Activated CD4-positive, alpha-beta T cell treated with anti-CD3 and anti-CD28 coated beads, Interleukin-2, Interleukin-6, amounts not matched to agents 100 ng/mL and 50 ng/mL, durations not matched to agents 16 hours and 8 hours (primary cell): ENCODE results near the gene DAB2IP.
"Not testable (repeated sequence)": the region's sequence is repeated elsewhere in the genome, so short reads cannot be mapped to it uniquely, and the experiment has no call there.

Source experiments
- DNase-seq: peaks from one replicate; pipeline ENCODE4 v3.0.0-alpha.2; 2020

Gene DAB2IP

DNA sequence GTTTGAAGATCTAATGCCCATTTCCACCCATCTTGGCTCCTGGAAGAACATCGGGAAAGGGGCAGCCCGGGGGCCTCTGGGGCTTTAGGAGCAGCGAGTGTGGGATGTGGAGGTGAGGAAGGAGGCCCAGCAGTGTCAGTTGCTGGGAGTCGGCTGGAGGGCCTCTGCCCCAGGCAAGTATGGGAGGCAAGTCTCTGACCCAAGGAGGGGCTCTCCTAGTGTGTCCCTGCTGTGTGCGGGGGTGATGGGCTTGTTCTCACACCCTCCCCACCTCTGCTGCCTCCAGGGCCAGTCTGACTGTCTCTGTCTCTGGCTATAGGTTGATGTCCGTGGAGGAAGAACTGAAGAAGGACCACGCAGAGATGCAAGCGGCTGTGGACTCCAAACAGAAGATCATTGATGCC is 129.7 kb downstream of the DAB2IP start:
- DNase-seq = no peak

DNA sequence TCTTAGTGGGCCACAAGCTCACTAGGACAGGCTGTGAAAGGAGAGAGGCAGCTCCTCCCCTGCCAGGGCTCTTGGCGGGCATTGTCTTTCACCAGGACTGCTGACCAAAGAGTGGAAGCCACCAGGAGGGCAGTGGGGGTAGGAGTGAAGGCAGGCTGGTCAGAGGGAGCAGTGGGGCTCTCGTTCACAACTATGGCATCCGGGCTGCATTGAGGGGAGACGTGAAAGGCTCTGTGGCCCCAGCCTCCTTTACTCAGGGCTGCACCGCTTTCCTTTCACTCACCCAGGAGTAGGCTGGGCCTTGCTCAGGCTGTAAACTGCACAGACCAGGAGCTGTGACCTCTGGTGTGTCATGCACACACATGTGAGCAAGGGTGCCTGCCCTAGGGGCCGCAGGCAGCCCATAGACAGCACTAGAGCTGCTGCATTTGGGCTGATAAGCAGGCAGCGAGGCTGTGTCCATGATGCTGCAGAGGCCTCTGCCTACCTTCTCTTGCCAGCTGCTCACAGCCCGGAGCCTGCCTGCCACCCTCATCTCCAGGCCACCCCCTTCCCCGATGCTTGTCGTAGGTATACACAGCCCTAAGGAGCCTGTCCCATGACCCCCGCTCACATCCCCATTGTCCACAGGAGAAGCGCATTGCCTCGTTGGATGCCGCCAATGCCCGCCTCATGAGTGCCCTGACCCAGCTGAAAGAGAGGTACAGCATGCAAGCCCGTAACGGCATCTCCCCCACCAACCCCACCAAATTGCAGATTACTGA is 130.4 kb downstream of the DAB2IP start:
- no peak for DNase-seq

DNA sequence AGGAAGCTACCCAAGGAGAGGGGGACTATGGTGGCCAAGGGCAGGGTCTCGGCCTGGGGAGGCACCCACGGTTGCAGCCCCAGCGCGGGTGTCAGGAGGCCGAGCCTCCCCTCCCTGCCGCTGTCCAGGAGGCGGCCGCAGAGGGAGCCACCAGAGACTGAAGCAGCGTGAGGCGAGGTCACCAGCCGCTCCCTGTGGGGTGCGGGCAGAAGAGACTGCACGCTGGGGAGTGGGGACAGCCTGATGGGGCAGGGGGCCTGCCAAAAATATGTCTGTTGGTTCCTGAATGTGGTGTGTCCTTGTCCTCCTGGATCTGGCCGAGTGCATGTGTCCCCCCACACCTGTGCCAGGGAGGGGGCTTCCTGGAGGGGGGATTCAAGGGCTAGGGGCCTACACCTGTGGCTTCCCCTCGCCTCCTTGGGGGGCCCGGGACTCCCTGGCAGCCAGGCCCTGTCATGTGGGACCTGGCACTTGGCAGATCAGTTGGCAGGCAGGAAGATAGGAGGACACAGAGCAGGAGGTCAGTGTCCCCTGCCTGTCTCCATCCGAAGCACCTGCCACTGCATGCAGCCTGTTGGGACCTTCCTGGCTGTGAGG is 131.2 kb downstream of the DAB2IP start:
- no peak for DNase-seq

DNA sequence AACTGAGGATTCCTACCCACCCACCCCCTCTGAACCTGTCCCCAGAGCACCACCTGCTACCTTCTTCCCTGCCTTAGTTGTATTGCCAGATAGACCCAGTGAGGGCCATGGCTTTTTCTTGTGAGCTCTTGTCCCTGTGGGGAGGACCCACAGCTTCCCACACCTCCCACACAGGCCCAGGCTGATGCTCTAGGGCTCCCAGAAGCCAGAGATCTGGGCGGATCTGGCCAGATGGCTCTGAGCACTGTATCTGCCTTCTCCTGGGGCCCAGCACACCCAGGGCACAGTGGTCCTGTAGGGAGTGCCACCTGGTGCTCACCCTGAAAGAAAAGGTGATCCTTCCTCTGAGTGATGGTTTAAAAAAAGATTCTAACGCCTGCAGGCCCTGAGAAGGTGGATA is 131.7 kb downstream of the DAB2IP start:
- no peak for DNase-seq

DNA sequence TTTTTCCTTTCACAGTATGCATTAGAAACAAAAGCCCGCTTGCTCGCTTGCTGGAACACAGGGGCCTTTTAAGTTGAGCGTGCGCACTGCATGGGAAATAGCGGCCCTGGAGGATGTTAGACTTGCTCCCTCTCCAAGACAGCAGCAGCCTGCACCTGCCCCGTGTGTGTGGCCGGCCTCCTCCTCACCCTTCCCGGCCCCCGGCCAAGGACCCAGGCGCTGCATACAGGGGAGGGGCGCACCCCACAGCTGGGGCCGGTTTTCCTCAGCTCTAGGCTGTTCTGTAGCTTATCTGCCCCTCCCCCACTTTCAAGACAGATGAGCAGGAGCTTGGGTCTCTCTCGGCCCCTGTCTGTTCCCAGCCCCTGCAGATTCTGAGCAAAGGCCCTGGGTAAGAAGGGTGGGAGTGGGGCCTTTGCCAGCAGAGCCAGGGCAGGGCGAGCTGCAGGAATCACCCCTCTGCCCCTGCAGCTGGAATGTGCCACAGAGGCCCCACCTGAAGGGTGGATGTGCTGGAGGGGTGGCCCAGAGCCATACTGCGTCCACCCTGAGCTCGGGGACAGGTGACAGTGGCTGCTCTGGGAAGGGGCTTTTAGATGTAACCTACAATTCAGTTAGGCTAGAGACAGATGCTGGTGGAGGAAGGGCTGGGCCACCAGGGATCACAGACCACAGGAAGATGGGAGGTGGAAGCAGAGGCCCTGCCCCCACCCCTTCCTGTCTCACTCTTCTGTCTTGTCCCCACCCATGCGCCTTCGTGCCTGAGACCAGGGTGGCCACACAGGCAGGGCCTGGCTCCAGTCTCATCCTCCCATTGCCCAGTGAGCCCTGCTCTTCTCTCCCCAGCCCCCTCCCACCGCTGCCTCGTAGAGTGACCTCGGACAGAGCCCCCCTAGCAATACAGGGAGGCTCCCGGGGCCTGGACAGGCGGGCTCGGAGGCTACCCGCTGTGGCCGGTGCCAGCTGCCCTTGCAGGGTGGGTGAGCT is 132.4 kb downstream of the DAB2IP start:
- no peak for DNase-seq

DNA sequence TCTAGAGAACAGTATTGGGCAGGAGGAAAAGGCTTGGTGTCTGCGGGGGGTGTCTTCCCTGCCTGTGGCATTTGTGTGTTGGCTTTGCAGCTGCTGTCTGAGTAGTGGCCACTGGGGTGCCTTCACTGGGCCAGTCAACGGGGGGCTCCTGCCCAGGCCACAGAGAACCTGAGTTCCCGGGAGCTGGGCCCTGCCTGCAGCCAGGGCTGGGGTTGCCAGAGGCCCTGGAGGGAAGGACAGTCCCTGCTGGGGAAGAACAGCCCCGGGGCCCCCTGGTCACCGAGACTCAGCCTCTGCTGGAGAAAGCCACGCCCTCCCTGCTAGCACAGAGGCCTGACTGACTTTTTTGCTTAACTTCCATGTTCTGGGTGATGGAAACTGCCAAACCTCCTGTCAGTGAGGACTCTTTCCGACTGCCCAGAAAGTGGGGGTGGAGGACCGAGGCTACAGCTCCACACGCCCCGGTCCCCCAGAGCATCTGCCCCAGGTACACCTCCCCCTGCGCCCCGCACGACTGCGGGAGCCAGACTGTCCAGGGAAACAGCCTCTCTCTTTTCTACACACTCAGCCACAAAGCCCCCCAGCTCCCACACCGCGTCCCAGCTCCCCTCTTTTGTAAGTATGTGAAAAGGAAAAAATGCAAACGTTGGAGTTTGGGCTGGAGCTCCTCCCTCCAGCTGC is 133.4 kb downstream of the DAB2IP start:
- no peak for DNase-seq

DNA sequence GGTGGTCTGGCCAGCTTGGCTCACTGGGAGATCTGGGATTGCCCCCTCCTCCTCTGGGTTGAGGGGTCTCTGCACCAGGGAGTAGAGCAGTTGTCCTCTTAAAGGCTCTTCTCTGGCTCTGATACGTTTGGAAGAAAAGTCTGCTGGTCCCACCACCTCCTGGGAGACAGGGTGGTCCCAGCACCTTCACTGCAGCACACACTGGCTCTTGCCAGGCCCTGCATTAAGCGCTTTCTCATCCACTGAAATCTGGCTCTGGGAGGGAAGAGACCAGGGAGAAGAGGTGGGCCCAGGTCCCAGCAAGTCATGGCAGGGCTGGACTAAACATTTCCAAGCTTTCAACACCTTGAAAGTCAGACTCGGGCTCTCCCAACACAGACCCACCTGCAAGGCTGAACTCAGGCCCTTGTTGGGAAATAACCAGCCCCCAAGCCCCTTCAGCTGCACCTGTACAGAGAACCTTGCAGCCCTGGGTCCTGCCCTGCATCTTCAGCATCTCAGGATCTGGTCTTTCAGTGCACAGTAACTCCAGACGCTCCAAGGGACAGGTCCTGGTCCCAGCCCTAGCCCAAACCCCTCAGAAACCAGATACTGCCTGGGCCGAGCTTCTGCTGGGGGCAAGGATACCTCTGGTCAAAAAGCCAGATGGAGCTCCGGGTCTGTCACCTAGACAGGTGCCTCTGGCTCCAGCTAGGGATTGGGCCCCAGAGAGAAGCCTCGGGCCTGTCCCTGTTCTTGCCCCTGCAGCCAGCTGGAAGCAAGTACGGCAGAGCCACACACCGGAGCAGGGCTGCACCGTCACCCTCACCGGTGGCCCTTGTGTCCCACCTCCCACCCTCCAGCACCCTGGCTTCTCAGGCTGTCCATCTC is 134.5 kb downstream of the DAB2IP start:
- no peak for DNase-seq

DNA sequence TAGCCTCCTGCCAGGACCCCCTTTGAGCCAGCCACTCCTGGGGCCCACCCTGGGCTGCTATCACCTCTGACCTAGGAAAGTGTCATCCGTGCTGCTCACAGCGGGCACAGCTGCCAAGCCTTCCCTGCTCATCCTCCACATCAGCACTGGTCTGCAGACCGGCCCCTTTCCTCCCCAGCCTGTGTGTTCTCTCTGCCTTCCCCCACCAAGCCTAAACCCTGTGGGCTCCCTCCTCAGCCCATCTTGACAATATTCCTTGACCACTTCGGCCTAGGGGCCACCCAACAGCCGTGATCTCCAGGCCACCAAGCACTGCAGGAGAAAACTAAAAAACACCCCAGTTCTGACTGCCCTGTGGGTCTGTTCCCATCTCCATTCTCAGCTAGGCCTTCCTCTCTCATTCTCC is 135.1 kb downstream of the DAB2IP start:
- no peak for DNase-seq

DNA sequence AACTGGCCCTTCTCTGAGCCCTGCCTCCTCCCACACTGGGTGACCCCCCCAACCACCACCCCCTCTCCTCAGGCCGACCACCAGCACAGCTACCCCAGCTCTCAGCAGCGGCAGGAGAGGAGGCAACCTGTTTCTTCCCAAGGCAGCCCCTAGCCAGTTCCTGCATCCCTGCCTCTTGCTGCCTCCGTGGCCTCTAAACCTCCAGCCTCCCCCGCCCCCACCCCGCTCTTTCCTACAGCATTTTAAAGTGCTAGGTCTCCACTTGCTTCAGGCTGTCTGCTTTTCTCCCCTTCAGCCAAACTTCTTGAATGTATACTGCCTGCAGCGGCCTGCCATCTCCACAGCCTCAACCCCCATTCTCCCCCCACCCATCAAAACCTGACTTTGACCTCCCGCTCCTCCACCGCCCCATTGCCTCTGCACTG is 135.6 kb downstream of the DAB2IP start:
- DNase-seq = no peak

DNA sequence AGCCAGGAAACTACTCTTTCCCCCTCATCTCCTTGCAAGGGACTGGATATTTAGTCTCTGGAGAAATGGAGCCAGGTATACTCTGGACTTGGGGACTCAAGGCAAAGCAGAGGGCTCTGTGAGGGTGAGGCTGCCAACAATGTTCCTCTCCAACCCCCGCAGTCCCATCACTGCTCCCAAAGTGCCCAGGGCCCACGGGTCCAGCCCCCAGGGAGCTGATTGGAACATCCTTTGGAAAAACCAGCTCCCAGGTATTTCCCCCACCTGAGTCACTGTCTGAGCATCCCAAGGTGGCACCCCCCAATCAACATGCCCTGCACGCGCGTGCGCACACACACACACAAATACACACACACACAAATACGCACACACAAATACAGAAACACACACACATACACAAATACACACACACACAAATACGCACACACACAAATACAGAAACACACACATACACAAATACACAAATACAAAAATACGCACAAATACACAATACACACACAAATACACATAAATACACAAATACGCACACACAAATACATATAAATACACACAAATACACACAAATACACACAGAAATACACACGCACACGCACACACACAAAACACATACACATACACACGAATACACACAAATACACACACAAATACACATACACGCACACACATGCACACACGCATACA is 137.4 kb downstream of the DAB2IP start:
- DNase-seq = no peak

DNA sequence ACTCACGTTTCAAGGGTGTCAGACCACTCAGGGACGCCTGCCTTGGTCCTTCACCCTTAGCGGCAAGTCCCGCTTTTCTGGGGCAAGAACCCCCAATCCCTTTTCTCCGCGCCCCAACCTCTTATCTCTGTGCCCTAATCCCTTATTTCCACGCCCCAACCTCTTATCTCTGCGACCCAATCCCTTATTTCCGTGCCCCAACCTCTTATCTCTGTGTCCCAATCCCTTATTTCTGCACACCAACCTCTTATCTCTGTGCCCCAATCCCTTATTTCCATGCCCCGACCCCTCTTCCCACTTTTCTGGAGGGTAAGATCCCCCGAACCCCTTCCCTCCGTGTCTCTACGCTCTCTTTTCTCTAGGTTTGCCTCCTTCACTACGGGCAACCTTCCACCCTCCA is 139.4 kb downstream of the DAB2IP start:
- DNase-seq = no peak

DNA sequence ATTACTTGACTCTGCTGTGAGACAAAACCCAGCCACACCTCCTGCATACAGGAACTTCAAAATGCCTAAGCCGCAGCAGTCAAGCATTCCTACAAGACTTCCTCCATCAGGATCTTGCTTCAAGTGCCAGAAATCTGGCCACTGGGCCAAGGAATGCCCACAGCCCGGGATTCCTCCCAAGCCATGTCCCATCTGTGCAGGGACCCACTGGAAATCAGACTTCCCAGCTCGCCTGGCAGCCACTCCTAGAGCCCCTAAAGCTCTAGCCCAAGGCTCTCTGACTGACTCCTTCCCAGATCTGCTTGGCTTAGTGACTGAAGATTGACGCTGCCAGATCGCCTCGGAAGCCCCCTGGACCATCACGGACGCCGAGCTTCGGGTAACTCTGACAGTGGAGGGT is 141.0 kb downstream of the DAB2IP start:
- not testable (repeated sequence) for DNase-seq

DNA sequence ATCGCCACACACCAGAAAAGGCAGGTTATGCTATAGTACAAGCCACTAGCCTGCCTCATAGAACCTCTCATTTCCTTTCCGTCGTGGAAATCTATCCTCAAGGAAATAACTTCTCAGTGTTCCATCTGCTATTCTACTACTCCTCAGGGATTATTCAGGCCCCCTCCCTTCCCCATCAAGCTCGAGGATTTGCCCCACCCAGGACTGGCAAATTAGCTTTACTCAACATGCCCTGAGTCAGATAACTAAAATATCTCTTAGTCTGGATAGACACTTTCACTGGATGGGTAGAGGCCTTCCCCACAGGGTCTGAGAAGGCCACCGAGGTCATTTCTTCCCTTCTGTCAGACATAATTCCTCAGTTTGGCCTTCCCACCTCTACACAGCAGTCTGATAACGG is 142.9 kb downstream of the DAB2IP start:
- not testable (repeated sequence) for DNase-seq

DNA sequence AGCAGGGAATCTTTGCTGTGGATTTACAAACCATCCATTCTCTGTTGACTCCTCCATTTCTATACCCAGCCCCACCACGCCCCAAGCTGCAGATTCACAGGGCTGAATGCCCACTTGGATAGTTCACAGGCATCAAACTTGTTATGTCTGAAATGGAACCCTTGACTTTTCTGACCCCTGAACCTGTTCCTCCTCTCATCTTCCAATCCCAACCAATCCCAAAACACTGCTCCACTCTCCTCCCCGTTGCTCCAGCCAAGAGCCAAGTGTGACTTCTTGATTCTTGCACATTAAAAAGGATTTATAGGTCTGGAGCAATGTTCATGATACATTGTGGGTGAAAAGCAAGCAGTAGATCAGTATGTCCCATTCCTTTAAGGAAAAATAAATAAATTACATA is 145.6 kb downstream of the DAB2IP start:
- no peak for DNase-seq

DNA sequence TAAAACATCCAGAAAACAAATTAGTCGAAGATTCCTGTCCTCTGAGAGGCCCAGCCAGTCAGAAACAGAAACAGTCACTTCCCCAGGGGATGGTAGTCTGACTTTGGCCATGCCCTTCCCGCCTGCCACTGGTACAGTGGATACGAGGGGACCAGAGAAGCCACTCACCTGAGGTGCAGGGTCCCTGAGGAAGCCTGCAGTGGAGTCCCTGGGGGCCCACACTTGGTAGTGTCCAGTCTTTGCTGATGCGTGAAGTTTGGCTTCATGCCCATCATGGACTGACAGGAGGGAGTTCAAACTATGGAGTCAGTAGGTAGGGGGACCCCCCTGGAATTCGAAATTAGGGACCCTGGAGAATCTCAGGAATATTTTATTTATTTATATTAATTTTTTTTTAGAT is 147.5 kb downstream of the DAB2IP start:
- DNase-seq = no peak

DNA sequence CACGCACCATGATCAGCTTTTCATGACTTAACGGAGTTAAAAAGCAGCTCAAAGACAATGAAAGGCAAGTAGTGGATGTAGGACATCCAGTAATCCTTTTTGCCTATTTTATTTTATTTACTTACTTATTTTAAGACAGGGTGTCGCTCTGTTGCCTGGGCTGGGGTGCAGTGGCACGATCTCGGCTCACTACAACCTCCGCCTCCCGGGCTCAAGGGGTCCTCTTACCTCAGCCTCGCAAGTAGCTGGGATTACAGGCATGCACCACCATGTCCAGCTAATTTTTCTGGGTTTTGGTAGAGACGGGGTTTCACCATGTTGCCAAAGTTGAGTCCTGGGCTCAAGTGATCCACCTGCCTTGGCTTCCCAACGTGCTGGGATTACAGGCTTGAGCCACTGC is 148.9 kb downstream of the DAB2IP start:
- no peak for DNase-seq

DNA sequence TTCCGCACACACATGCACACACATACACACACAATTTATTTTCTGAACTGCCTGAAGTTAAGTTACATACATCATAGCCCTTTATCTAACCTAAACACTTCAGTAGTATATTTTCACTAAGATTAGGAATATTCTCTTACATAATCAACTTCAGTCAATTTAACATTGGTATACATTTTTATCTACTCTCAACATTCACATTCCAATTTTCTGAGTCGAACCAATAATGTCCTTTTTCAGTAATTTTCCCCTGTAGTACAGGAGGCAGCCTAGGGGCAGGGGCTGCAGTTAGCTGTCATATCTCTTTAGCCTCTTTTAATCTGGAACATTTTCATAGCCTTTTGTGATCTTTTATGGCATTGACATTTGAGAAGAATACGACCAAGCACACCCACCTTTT is 150.1 kb downstream of the DAB2IP start:
- DNase-seq = no peak

DNA sequence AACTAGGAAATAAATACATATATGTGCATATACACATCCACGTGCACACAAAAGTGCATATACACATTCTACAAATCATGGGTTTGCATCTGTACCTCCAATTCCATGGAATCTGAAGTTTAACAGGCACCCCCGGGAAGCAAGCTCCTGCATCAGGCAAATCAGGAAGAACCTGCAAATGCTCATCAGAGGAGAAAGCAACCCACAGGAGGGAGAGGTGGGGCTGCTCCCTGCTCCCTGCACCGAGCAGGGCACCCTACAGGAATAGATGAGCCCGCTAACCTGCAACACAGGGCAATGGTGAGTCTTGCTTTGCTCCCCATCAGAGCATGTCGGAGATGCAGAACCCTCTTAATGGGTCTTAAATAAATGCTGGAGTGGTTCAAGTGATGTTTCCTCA is 151.3 kb downstream of the DAB2IP start:
- no peak for DNase-seq

DNA sequence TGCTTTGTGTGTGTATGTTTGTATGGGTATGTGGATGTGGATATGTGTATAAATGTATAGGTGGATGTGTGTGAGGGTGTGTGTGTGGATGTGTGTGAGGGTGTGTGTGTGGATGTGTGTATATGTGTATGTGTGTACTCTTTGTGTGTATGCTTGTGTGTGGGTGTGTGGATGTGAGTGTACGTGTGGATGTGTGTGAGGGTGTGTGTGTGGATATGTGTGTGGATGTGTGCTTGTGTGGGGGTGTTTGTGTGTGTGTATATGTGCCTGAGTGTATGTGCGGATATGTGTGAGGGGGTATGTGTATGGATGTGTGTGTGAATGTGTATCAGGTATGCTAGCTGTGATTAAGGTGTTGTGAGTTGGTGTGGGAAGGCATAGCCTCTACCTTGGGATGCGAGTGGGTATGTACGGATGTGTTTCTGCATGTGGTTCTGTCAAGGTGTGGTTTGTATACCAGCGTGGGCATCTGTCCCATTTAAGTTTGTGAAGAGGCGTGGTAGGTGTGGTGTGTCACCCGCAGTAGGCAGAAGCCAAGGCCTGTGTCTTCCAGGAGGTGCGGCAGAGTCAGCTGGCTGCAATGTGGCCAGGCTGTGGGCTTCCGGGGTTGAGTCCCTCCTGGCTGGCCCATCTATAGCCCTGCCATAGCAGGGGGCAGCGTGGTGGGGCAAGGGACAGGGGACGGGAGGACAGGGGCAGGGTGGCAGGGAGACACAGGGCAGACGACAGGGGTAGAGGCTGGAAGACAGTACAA is 155.8 kb downstream of the DAB2IP start:
- no peak for DNase-seq

DNA sequence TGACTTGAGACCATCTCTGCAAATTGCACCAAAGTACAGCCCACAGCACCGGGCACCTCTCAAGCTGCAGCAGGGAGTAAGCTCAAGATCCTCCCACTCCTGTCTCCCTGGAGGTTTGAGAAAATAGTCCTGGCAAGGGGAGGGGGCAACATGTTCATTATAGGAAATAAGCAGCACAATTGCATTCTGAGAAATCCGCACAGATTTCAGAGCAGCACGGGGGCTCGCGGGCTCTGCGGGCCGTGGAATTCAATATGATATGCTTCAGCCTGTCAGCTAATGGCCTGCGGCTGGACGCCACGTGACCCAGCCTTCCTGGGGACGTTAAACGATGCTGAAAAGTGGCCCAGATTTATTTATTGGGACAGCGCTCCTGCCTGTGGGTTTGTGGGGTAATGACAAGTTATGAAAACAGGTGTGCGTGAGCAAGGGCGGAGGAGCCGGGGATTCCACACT is 156.4 kb downstream of the DAB2IP start:
- DNase-seq = no peak

DNA sequence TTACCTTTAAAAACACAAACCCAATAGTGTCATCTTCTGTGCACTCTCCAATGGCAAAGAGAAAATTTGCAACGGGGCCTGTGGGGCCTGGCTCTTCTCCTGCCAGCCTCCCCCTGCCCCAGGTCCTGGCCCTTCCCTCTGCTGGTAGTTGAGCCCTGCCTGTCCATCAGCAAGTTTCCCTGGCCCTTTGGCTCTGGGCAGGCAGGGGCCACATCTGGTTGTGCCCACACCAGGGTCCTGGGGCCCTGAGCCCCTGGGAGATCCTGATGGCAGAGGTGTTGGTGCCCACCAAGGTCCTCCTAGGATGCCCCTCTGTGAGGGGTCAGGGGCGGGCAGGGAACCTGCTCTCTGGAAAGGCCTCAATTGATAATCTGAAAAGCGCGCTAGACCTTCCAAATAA is 157.3 kb downstream of the DAB2IP start:
- no peak for DNase-seq
